DMS153 treated with DMSO at 0.1 percent for 48 hours (cell line): ENCODE data around the gene CXCR6.
"Not testable (repeated sequence)": the region's sequence is repeated elsewhere in the genome, so short reads cannot be mapped to it uniquely, and the experiment has no call there.

ENCODE experiments used
- DNase-seq: peaks from one replicate; lab custom pipeline; 2025; ENCODE audit not compliant: unreplicated experiment; lab: John Stamatoyannopoulos, UW

The CXCR6 gene

DNA sequence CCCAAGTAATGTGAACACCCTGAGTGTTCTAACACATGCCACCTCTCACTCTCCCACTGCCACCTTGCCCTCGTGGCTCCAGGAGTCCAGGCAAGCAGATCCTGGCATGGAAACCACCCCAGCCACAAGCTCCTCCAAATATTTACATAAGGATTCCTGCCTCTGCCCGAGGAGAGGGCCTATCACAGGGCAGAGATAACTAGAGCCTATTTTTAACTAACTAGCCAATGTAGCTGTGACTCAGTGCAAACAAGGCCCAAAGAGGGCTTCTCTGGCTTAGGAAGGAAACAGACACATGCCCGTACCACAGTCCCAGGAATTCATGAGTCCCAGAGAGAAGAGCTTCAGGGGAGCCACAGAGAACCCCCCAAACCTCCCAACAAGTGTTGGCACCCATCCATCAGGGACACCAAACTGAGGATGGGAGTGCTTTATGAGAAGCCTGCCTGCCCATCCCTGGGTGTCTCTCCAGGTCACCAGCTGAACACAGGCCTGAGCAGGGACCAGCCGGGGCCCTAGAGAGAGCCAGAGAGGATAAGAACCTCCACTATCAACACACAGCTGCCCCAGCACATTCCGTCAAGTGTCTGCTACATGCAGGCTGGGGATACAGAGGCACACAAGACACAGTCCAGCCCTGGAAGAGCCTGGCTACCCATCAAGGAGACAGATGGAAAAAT is 43.2 kb downstream of the CXCR6 start:
- peak; percentile 7 for DNase-seq

DNA sequence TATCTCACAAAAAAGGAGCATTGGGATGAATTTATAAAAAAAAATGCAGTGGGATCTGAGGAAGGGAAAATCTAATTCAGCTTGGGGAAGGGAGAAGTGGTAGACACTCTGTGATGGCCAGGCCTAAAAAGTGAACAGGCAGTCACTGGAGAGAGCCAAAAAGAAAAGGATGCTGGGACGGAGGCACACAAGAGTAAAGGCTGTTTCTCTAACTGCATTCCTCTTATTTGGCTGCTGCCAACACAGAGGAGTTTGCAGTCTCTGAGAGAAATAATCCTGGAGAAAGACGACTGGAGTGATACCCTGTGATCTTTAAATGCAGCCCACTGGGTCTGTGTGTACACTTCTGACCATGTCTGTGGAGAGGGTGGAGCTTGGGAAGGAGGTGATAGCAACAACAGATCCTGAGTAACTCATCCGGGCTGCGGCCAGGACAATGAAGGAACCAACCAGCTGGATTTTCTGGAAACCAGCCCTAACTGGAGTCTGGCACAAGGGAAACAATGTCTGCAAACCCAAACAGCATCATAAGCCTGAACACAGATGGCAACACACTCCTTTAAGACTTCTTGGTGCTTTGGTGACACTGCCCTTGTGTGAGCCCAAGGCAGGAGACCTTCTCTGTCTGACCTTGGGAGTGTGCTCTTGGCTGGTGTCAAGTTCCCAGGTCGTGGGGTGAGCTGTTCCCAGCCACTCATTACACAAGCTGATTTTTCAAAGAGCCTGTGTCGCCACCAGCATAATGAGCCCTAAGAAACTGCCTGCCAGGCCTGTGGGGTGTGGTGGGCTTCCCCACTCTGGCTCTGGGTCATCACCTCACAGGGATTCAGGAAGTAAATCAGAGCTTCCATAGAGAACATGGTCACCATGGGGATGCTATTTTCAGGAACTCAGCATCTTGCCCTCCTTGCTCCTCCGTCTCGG is 44.4 kb downstream of the CXCR6 start:
- no peak for DNase-seq

DNA sequence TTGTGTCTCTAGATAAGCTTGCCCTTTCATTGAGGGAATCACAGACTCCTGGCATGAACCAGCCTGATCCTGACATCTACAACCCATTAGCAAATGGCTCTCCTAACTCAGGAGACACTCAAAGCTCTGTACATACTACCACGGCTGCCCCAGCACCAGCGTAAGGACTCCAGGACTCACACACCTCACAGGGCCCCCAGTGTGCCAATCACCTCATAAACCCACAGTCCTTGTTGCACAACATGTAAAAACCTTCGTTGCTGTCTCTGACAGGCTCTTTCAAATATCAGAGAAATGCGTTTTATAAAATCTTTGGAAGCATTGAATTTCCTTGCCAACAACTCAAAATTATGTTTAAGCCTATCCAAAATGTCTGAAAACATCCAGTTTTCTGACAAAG is 45.1 kb downstream of the CXCR6 start:
- DNase-seq: no peak

DNA sequence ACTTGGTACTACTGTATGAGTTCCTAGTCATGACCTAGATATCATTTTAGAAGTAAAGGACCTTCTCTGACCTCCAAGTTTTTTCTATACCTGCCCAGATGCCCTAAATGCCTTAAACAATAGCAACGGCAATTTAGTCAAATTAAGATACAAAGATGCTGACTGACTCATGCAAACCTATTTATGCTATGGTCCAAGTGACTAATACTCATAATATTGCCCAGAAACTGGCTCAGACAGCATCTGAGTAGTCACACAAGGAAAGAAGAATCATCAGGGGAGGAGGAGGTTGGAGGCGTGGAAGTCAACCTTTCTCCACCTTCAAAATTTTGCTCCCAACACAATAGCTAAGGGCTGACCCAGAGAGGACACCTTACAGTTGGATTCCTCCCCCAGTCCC is 45.5 kb downstream of the CXCR6 start:
- no peak for DNase-seq

DNA sequence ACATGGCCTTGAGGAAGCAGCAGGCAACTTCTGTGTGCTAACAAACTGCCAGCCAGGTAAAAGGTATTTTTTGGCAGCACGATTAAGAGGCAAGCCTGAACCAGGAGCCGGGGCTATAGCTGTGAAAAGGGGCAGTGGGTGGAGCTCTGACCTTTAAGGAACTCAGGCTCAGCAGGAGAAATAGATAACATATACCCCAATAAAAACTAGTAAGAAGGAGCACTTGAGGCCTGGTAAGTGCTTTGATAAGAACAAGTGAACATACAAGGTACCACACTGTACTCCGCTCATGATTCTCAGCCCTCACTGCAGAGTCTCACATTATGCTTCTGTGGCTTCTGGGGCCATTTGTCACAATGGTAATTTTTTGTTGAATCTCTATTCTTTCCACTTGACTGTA is 46.9 kb downstream of the CXCR6 start:
- DNase-seq: no peak

DNA sequence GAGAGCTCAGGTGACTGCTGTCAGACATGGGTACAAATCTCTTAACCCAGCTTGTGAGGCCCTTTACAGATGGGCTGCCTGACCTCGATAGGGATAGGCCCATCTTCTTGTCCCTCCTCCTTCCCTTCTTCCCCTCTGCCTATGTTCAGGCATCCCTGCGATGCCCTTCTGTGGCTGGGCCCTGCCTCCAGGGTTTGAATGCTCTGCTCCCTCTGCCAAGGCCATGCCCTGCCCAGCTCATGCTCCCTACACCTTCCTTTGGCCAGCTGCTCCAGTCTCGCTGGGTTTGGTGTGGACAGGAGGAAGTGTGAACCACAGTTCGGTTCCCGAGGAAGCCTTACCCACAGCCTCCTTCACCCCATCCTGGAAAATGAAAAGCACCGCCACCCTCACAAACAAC is 48.1 kb downstream of the CXCR6 start:
- no peak for DNase-seq

DNA sequence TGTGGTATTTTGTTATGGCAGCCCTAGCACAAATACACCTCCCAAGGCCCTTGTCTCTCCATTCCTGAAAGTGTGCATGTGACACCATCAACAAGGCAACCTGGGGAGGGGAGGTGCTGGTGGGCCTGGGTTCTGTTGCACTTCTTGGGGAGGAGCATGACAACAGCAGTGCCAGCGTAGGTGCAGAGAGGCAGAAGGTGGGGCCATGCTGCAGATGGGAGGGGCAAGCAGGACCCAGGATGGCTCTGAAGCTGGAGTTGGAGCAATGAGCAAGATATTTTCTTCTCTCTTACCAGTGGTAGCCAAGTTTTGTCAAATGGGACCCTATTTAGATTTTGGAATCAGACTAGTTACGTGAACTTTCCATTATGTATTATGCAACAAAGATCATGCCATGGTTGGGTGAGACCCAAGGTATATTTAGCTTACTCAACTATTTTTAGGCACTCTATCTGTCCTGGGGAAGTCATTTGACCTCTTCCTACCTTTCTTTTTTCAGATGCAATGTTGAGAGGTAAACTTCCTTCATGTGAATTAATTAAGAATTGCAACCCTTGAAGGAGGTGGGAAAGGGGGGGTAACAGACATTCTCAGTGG is 49.0 kb downstream of the CXCR6 start:
- no peak for DNase-seq

DNA sequence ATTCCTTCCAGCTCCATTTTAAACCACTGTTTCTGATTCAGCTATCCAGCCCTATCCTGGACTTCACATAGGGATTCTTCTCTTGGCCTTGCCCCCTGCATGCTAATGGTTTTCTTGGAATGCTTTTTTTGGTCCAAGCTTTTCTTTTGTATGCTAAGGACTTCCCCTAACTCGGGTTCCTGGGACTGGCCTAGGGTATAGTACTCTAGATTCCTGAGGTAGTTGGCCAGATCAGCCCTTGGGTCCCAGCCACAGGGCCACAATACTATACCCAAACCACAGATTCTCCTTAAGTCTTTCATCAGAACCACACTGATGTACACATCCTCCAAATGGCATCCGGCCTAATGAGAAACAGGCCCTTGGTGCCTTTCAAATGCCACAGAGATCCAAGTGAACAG is 49.6 kb downstream of the CXCR6 start:
- DNase-seq: no peak

DNA sequence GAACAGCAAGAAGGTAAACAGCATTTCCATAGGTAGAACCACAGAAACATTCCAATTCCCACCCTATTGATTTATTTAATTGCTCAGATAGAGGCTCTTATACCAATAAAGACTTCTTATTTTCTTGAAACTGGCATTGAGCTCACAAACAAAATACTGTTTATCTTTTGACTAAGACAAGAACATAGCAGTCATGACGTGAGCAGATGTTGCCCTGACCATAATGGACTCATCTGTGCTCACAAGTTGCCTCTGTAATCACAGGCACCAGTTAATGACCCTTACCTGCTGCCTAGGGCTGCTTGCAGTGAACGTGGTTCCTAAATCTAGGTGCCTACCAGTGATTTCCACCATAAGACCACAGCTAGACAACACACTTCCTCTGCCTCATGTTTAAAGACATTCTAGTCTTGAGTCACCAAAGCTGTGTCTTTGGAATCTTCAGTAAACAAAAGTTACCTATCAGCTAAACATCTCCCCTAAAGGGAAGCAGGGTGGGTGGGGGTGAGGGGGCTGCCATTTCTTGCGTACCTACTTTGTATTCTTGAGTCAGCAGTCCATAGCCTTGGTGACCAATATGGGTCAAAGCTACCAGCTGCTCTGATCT is 50.3 kb downstream of the CXCR6 start:
- DNase-seq: no peak

DNA sequence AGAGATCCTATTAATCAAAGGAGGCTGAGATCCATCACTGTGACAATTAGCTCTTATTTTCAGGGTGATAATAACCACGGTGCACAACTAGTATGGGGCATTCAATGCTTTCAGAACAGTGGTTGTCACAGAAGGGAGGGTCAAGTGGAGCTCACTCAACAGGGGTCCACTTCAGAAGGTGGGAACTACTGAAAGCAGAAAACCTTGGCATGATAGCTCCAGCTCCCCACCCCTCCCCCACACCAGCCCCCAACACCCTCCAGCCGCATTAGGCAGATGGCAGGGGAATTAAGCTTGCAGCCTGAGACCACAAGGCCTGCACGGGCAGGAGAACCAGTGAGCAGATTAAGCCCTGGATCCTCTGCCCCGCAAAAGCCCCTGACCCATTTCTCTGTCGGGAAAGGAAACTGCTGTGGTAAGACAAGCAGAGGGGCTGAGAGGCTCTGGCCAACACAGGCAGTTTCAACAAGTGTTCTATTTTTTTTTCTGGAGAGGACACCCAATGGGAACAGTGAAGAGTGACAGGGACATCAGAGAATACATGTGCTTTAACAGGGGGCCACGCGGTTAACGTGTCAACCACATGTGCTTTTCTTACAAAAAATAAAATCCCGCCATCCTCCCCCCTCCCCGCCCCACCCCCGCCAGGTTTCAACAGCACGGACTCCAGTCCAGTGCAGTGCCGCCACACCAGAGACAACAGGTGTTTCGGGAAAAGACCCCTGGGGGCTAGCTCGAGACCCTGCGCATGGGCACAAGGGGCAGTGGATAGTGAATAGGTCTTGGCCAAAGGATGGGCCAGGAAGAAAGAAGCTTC is 51.4 kb downstream of the CXCR6 start:
- DNase-seq: no peak

DNA sequence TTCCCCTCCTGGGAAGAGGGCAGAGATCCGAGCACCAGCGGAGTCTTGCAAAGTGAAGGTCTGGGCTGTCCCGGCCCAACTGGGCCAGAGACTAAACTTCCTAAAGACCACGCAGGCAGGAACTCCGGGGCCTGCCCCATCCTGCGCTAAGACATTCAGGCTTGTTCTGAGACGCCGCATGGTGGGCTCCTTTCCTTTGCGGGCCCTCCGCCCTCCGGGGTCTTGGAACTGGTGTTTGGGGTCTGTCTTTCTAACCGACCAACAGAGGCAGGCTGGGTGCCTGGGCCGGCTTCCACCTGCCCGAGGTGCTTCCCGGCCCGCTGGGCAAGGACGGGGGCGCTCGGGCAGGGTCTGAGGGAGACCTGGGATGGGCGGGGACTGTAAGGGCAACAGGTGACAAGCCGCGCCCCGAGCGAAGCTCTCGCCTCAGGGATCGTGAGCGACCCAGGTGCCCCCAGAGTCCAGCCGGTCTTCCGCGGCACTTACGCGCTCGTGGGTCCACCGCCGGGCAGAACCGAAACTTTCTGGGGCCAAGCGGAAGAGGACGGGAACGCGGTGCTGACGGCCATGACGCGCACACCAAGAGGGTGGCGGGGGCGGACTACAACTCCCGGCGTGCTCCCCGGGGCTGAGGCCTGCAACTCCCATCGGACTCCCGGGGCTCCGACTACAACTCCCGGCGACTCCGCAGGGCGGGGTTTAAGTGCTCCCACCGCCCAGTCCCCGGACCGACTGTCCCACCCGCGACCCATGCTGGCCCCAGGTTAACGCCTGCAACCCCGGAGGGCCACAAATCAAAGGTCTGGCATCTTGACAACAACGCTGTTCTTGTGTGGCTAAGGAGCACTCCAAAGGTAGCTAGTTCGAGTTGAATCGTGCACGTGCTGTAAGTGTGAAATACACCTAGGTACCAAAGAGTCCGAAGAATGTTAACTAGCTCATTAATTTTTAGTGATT is 52.2 kb downstream of the CXCR6 start, which contains the start of gene FYCO1:
Gene FYCO1 (minus strand): TSS at position 589 of the 957 bp plus-strand sequence. CDS start 10,914 bp downstream, outside the sequence.
- DNase-seq: peak; percentile 32

DNA sequence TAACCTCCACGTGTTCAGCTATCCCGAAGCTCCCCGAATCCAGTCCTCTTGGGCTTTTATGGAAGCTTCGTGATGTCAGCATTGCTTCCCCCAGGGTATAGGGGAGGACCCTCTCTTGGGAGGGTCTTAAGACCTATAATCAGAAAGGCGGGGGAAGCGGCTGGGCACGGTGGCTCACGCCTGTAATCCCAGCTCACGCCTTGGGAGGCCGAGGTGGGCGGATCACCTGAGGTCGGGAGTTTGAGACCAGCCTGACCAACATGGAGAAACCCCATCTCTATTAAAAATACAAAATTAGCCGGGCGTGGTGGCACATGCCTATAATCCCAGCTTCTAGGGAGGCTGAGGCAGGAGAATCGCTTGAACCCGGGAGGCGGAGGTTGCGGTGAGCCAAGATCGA is 54.2 kb downstream of the CXCR6 start:
- not testable (repeated sequence) for DNase-seq

DNA sequence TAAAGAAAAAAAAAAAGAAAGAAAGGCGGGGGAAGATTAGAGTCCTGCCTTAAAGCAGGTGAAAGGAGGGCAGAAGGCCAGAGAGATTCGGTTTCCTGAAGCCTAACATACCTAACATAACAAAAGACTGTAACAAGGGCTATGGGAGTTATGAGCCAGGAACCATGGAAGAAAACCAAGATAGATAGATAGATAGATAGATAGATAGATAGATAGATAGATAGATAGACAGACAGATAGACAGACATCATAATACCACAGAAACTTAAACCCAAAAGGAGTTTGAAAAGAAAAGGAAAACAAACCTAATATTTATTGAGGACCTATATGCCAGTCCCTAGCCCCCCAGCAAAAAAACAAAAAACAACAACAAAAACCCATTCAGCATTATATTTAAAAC is 54.7 kb downstream of the CXCR6 start:
- DNase-seq: no peak
